GM12891 (cell line): Measurements from ENCODE around the gene PEF1.

ENCODE experiments used
- POLR2A ChIP-seq: IDR thresholded peaks from 2 replicates; pipeline ENCODE4 v1.6.1; 2011; ENCODE audit warnings: low read depth, low read length, control low read depth
- POLR2AphosphoS5 ChIP-seq: IDR thresholded peaks from 2 replicates; pipeline ENCODE4 v1.6.1; 2011; ENCODE audit warnings: low read depth, low read length, control low read depth
- TAF1 ChIP-seq: IDR thresholded peaks from 2 replicates; pipeline ENCODE4 v1.6.1; 2011; ENCODE audit warnings: low read depth, low read length, control low read depth

DNA sequence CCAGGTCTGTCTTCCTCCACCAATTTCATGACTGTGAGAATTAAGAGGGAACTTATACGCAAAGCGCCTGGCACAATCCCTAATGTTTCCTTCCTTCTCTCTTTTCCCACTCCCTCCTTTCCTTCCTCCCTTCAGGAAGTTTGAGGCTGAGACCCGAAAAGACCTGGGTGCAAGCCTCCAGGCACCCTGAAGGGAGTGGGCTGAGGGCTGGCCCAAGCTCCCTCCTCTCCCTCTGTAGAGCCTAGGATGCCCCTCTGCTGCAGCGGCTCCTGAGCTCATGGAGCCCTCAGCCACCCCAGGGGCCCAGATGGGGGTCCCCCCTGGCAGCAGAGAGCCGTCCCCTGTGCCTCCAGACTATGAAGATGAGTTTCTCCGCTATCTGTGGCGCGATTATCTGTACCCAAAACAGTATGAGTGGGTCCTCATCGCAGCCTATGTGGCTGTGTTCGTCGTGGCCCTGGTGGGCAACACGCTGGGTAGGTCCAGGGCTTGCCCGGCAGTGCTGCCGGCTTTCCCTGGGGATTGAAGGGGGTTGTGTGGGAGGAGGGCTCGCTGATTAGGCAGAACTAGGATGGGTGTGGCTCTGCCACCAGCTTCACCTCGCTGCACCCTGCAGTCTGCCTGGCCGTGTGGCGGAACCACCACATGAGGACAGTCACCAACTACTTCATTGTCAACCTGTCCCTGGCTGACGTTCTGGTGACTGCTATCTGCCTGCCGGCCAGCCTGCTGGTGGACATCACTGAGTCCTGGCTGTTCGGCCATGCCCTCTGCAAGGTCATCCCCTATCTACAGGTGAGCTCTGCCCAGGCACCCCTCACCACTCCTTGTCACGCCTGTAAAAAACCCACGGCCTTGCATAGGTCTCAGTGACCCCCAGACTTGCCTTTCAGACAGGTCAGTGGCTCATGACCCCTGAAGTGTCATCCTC is 25.5 kb downstream of the PEF1 start:
- no peak for TF ChIP-seq POLR2A
- TF ChIP-seq POLR2AphosphoS5 = no peak
- no peak for TF ChIP-seq TAF1
